B cell (primary cell): ENCODE measurements around the gene ATF1.

ENCODE experiments used
- CTCF ChIP-seq: fragments of 200-600 bp; IDR thresholded peaks from one replicate; pipeline ENCODE4 v1.8.0; 2022; ENCODE audit warnings: antibody characterized with exemption, mild to moderate bottlenecking
- EZH2 ChIP-seq: IDR thresholded peaks from 2 replicates; pipeline ENCODE4 v1.6.1; 2012; ENCODE audit warnings: borderline replicate concordance, low read depth, mild to moderate bottlenecking, moderate library complexity, low read length; ENCODE audit not compliant: insufficient read depth, poor library complexity, severe bottlenecking

- TF ChIP-seq CTCF (no peak), EZH2 (no peak)
These were observed 101.4 kb downstream of the ATF1 start for GRCh38 chr12:50865266-50865665.
